CD14-positive monocyte (primary cell): ENCODE results near the gene PIH1D1. TPM values are rescaled to one million over a fixed set of nuclear protein-coding genes. Genes with fewer than 3 reads are reported as not detected.
A peak's percentile ranks its signal among the peaks of the same experiment; 100 is the strongest.

Experiments
- DNase-seq, 3 donors: peaks; one replicate each; pipeline ENCODE4 v3.0.0-alpha.2; 2011 to 2022
- H2AFZ ChIP-seq: 2 replicates; pipeline ENCODE4 v1.6.0; 2012; ENCODE audit warnings: mild to moderate bottlenecking, low read depth, low read length, inconsistent platforms; ENCODE audit not compliant: insufficient read depth, poor library complexity, severe bottlenecking
- H3K27ac ChIP-seq, 2 donors: 1 replicate in 1 of 2; 2 replicates in 1 of 2; pipeline ENCODE4 v1.5.1; 2012 to 2013; ENCODE audit warnings: low read length in 2 of 2, control low read depth in 1 of 2, inconsistent platforms in 1 of 2, low read depth in 1 of 2, mild to moderate bottlenecking in 1 of 2
- H3K27me3 ChIP-seq, 2 donors: one replicate each; pipeline versions ENCODE4 v1.6.0 to v1.6.1; 2011 to 2013; ENCODE audit warnings: low read length in 2 of 2; ENCODE audit not compliant: control insufficient read depth in 2 of 2, insufficient read depth in 2 of 2
- H3K36me3 ChIP-seq, 2 donors: replicated peaks in 1 of 2; 1 replicate in 1 of 2; 2 replicates in 1 of 2; pipeline versions ENCODE4 v1.5.1 to v1.6.1; 2012 to 2013; ENCODE audit warnings: low read length in 2 of 2, control low read depth in 1 of 2, inconsistent platforms in 1 of 2, mild to moderate bottlenecking in 1 of 2; ENCODE audit not compliant: insufficient read depth in 2 of 2, control insufficient read depth in 1 of 2
- H3K4me1 ChIP-seq, 2 donors: 1 replicate in 1 of 2; 2 replicates in 1 of 2; pipeline versions ENCODE4 v1.5.1 to v1.6.1; 2012 to 2013; ENCODE audit warnings: low read length in 2 of 2, control low read depth in 1 of 2, inconsistent platforms in 1 of 2, mild to moderate bottlenecking in 1 of 2, moderate library complexity in 1 of 2; ENCODE audit not compliant: insufficient read depth in 2 of 2, control insufficient read depth in 1 of 2
- H3K4me2 ChIP-seq: replicated peaks from 2 replicates; pipeline ENCODE3; 2012; ENCODE audit warnings: low read length, moderate library complexity, mild to moderate bottlenecking; ENCODE audit not compliant: poor library complexity, severe bottlenecking; ENCODE audit errors: extremely low read depth
- H3K4me3 ChIP-seq, 3 experiments: fragments of 200-600 bp in 1 of 3; sonication (generic) in 1 of 3; replicated peaks in 1 of 3; 1 replicate in 2 of 3; 2 replicates in 1 of 3; pipeline ENCODE4 v1.5.1; 2011 to 2013; ENCODE audit warnings: low read length in 3 of 3, mild to moderate bottlenecking in 3 of 3, control low read depth in 2 of 3, low read depth in 2 of 3, inconsistent platforms in 1 of 3, moderate library complexity in 1 of 3
- H3K79me2 ChIP-seq: 2 replicates; pipeline ENCODE4 v1.6.0; 2012; ENCODE audit warnings: mild to moderate bottlenecking, control low read depth, inconsistent platforms, low read length, moderate library complexity; ENCODE audit not compliant: insufficient read depth
- H3K9ac ChIP-seq: 2 replicates; pipeline ENCODE4 v1.6.0; 2017; ENCODE audit warnings: low read length, mild to moderate bottlenecking; ENCODE audit not compliant: insufficient read depth, poor library complexity, severe bottlenecking
- H3K9me3 ChIP-seq, 2 donors: replicated peaks in 1 of 2; 1 replicate in 1 of 2; 2 replicates in 1 of 2; pipeline versions ENCODE4 v1.5.1 to v1.6.1; 2012 to 2013; ENCODE audit warnings: low read length in 2 of 2, control low read depth in 1 of 2; ENCODE audit not compliant: control insufficient read depth in 1 of 2, insufficient read depth in 1 of 2
- H4K20me1 ChIP-seq: 2 replicates; pipeline ENCODE4 v1.6.0; 2012; ENCODE audit warnings: mild to moderate bottlenecking, low read length, control low read depth, moderate library complexity; ENCODE audit not compliant: insufficient read depth
- H3K27ac Mint-ChIP-seq, 7 donors: one replicate each; pipeline ENCODE4 v1.8.0; 2020; ENCODE audit warnings: mild to moderate bottlenecking in 7 of 7, mixed read lengths in 7 of 7, moderate library complexity in 6 of 7, inconsistent platforms in 2 of 7
- H3K27me3 Mint-ChIP-seq, 3 donors: one replicate each; pipeline ENCODE4 v1.8.0; 2021 to 2022; ENCODE audit warnings: low read depth in 3 of 3, mild to moderate bottlenecking in 3 of 3, mixed read lengths in 3 of 3, moderate library complexity in 3 of 3, inconsistent platforms in 1 of 3
- H3K36me3 Mint-ChIP-seq, 2 donors: one replicate each; pipeline ENCODE4 v1.8.0; 2020; ENCODE audit warnings: mixed read lengths in 2 of 2, inconsistent platforms in 1 of 2, mild to moderate bottlenecking in 1 of 2
- H3K4me1 Mint-ChIP-seq: one replicate; pipeline ENCODE4 v1.8.0; 2020; ENCODE audit warnings: mild to moderate bottlenecking, mixed read lengths
- H3K4me3 Mint-ChIP-seq, 2 donors: one replicate each; pipeline ENCODE4 v1.8.0; 2020; ENCODE audit warnings: mild to moderate bottlenecking in 2 of 2, mixed read lengths in 2 of 2, moderate library complexity in 1 of 2
- H3K9me3 Mint-ChIP-seq, 7 donors: one replicate each; pipeline ENCODE4 v1.8.0; 2020 to 2022; ENCODE audit warnings: mixed read lengths in 7 of 7, mild to moderate bottlenecking in 6 of 7, moderate library complexity in 6 of 7, inconsistent platforms in 2 of 7
- CTCF ChIP-seq: fragments of 200-600 bp; IDR thresholded peaks from one replicate; pipeline ENCODE4 v1.8.0; 2022; ENCODE audit warnings: antibody characterized with exemption, mild to moderate bottlenecking
- WGBS: methylation state at CpG from one replicate; pipeline ENCODE4 v1.1.5; 2013; ENCODE audit warnings: missing lambda C conversion rate; ENCODE audit not compliant: insufficient coverage; 5-methylcytosine and 5-hydroxymethylcytosine counted together
- intact Hi-C, 2 donors: fragments of 100-400 bp; cut with micrococcal nuclease; formaldehyde crosslinking; loops; one replicate each; pipeline versions ENCODE4 v1.15.0 to v1.15.1; 2023
- polyA plus RNA-seq, 3 donors: library from polyadenylated mRNA; depleted of rRNA in 1 of 3; unstranded in 2 of 3; stranded (reverse) in 1 of 3; fragments of 300-500 nt in 2 of 3; fragments of >200 nt in 1 of 3; fragmentation: Illumina TruSeq in 2 of 3; gene quantifications; 1 replicate in 2 of 3; 2 replicates in 1 of 3; pipeline ENCODE4 v1.2.3, GENCODE V29; 2012 to 2021

PIH1D1 gene
- polyA plus RNA-seq, 3 donors, result 62.3 to 102 (median 83.9) TPM

DNA sequence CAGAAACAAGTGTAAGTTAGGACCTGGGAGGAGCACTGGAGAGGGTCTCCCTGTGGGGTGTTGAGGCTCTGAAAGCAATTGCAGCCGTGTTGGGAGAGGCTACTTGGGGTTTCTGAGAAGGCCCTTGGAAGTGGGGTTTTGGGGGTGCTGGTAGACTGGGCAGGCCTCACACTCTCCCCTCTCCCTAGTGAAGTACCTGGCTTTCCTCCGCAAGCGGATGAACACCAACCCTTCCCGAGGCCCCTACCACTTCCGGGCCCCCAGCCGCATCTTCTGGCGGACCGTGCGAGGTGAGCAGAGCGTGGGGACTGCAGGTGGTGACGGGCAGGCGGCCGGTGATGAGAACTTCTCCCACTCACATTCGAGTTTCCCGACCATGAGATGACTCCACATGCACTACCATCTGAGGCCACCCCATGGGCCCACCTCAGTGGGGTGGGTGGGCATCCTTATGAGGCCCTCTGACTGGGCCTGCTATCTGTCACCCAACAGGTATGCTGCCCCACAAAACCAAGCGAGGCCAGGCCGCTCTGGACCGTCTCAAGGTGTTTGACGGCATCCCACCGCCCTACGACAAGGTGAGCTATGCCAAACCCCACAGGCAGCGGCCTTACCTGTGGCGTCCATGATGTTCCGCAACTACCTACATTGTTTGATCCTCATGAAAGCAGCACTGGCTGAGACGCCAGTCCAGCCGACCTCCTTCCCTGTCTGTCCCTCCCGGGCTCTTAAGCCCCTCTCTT, 38.8 kb upstream of the PIH1D1 start:
- 96% methylated on average over 25 of the region's 27 CpGs for WGBS
- intact Hi-C loops, result loop anchor here in 1 of 2 donors (10.0 kb wide), 1 partner anchor 184 kb away; the partner anchor contains the start of gene PRMT1
- H2AFZ ChIP-seq, result no peak overlapping the region
- Mint-ChIP-seq H3K9me3 (peaks cover 0 to 3% (median 0%) of the 10 kb centered on the region in 7 donors), H3K27ac (peak overlapping the region in 5 of 7 donors; percentile 10 to 70 (median 25)), H3K27me3 (no peaks in the 10 kb centered on the region), H3K4me1 (peaks cover 23% of the 10 kb centered on the region), H3K36me3 (peaks cover 38 to 39% of the 10 kb centered on the region in 2 donors), H3K4me3 (no peak overlapping the region)
- H3K4me1 ChIP-seq, result peaks cover 18 to 23% of the 10 kb centered on the region in 2 donors
- peaks cover 30% of the 10 kb centered on the region for H3K79me2 ChIP-seq
- TF ChIP-seq CTCF, result no peak
- H3K4me2 ChIP-seq, result no peak overlapping the region
- H3K36me3 ChIP-seq, result peaks cover 38 to 43% of the 10 kb centered on the region in 2 donors
- no peak overlapping the region for H3K4me3 ChIP-seq
- peaks cover 50% of the 10 kb centered on the region for H4K20me1 ChIP-seq
- no peaks in the 10 kb centered on the region for H3K27me3 ChIP-seq
- no peak for DNase-seq
- H3K9ac ChIP-seq, result no peak overlapping the region
- no peaks in the 10 kb centered on the region for H3K9me3 ChIP-seq
- peak overlapping the region; percentile 36 to 89 for H3K27ac ChIP-seq

- 85% methylated on average over 11 of the region's 15 CpGs for WGBS
- intact Hi-C loops, result loop anchor here in 1 of 2 donors (5.0 to 10.0 kb wide), 2 partner anchors 37 to 185 kb away; partner anchors contain the start of genes ALDH16A1, PIH1D1 and PRMT1
- Histone ChIP-seq H3K36me3 (peaks cover 38 to 43% of the 10 kb centered on the region in 2 donors), H3K9ac (no peak overlapping the region), H2AFZ (no peak overlapping the region), H3K79me2 (peaks cover 30% of the 10 kb centered on the region), H3K4me2 (peak overlapping the region; percentile 99), H3K4me3 (peak overlapping the region in 1 of 3 experiments; percentile 95), H3K27me3 (no peaks in the 10 kb centered on the region), H3K9me3 (no peaks in the 10 kb centered on the region), H3K4me1 (peaks cover 17 to 19% of the 10 kb centered on the region in 2 donors), H4K20me1 (peaks cover 50% of the 10 kb centered on the region), H3K27ac (peak overlapping the region; percentile 36 to 89)
- TF ChIP-seq CTCF, result no peak
- DNase-seq, result no peak
- Mint-ChIP-seq H3K4me3 (peak overlapping the region in 1 of 2 donors; percentile 11), H3K4me1 (peaks cover 23% of the 10 kb centered on the region), H3K9me3 (peaks cover 0 to 3% (median 0%) of the 10 kb centered on the region in 7 donors), H3K36me3 (peaks cover 38 to 39% of the 10 kb centered on the region in 2 donors), H3K27me3 (peaks cover 0 to 1% (median 0%) of the 10 kb centered on the region in 3 donors), H3K27ac (peak overlapping the region in 6 of 7 donors; percentile 9 to 96 (median 55))
These were observed 38.1 kb upstream of the PIH1D1 start for GRCh38 chr19:49489601-49490167.
